CD14-positive monocyte (primary cell): ENCODE results near the gene HMGB1. TPM values are rescaled to one million over a fixed set of nuclear protein-coding genes. Genes with fewer than 3 reads are reported as not detected.

ENCODE experiments used
- DNase-seq, 3 donors: peaks; one replicate each; pipeline ENCODE4 v3.0.0-alpha.2; 2011 to 2022
- H2AFZ ChIP-seq: 2 replicates; pipeline ENCODE4 v1.6.0; 2012; ENCODE audit warnings: mild to moderate bottlenecking, low read depth, low read length, inconsistent platforms; ENCODE audit not compliant: insufficient read depth, poor library complexity, severe bottlenecking
- H3K27ac ChIP-seq, 2 donors: 1 replicate in 1 of 2; 2 replicates in 1 of 2; pipeline ENCODE4 v1.5.1; 2012 to 2013; ENCODE audit warnings: low read length in 2 of 2, control low read depth in 1 of 2, inconsistent platforms in 1 of 2, low read depth in 1 of 2, mild to moderate bottlenecking in 1 of 2
- H3K27me3 ChIP-seq, 2 donors: one replicate each; pipeline versions ENCODE4 v1.6.0 to v1.6.1; 2011 to 2013; ENCODE audit warnings: low read length in 2 of 2; ENCODE audit not compliant: control insufficient read depth in 2 of 2, insufficient read depth in 2 of 2
- H3K36me3 ChIP-seq, 2 donors: replicated peaks in 1 of 2; 1 replicate in 1 of 2; 2 replicates in 1 of 2; pipeline versions ENCODE4 v1.5.1 to v1.6.1; 2012 to 2013; ENCODE audit warnings: low read length in 2 of 2, control low read depth in 1 of 2, inconsistent platforms in 1 of 2, mild to moderate bottlenecking in 1 of 2; ENCODE audit not compliant: insufficient read depth in 2 of 2, control insufficient read depth in 1 of 2
- H3K4me1 ChIP-seq, 2 donors: 1 replicate in 1 of 2; 2 replicates in 1 of 2; pipeline versions ENCODE4 v1.5.1 to v1.6.1; 2012 to 2013; ENCODE audit warnings: low read length in 2 of 2, control low read depth in 1 of 2, inconsistent platforms in 1 of 2, mild to moderate bottlenecking in 1 of 2, moderate library complexity in 1 of 2; ENCODE audit not compliant: insufficient read depth in 2 of 2, control insufficient read depth in 1 of 2
- H3K4me2 ChIP-seq: replicated peaks from 2 replicates; pipeline ENCODE3; 2012; ENCODE audit warnings: low read length, moderate library complexity, mild to moderate bottlenecking; ENCODE audit not compliant: poor library complexity, severe bottlenecking; ENCODE audit errors: extremely low read depth
- H3K4me3 ChIP-seq, 3 experiments: fragments of 200-600 bp in 1 of 3; sonication (generic) in 1 of 3; replicated peaks in 1 of 3; 1 replicate in 2 of 3; 2 replicates in 1 of 3; pipeline ENCODE4 v1.5.1; 2011 to 2013; ENCODE audit warnings: low read length in 3 of 3, mild to moderate bottlenecking in 3 of 3, control low read depth in 2 of 3, low read depth in 2 of 3, inconsistent platforms in 1 of 3, moderate library complexity in 1 of 3
- H3K79me2 ChIP-seq: 2 replicates; pipeline ENCODE4 v1.6.0; 2012; ENCODE audit warnings: mild to moderate bottlenecking, control low read depth, inconsistent platforms, low read length, moderate library complexity; ENCODE audit not compliant: insufficient read depth
- H3K9ac ChIP-seq: 2 replicates; pipeline ENCODE4 v1.6.0; 2017; ENCODE audit warnings: low read length, mild to moderate bottlenecking; ENCODE audit not compliant: insufficient read depth, poor library complexity, severe bottlenecking
- H3K9me3 ChIP-seq, 2 donors: replicated peaks in 1 of 2; 1 replicate in 1 of 2; 2 replicates in 1 of 2; pipeline versions ENCODE4 v1.5.1 to v1.6.1; 2012 to 2013; ENCODE audit warnings: low read length in 2 of 2, control low read depth in 1 of 2; ENCODE audit not compliant: control insufficient read depth in 1 of 2, insufficient read depth in 1 of 2
- H4K20me1 ChIP-seq: 2 replicates; pipeline ENCODE4 v1.6.0; 2012; ENCODE audit warnings: mild to moderate bottlenecking, low read length, control low read depth, moderate library complexity; ENCODE audit not compliant: insufficient read depth
- H3K27ac Mint-ChIP-seq, 7 donors: one replicate each; pipeline ENCODE4 v1.8.0; 2020; ENCODE audit warnings: mild to moderate bottlenecking in 7 of 7, mixed read lengths in 7 of 7, moderate library complexity in 6 of 7, inconsistent platforms in 2 of 7
- H3K27me3 Mint-ChIP-seq, 3 donors: one replicate each; pipeline ENCODE4 v1.8.0; 2021 to 2022; ENCODE audit warnings: low read depth in 3 of 3, mild to moderate bottlenecking in 3 of 3, mixed read lengths in 3 of 3, moderate library complexity in 3 of 3, inconsistent platforms in 1 of 3
- H3K36me3 Mint-ChIP-seq, 2 donors: one replicate each; pipeline ENCODE4 v1.8.0; 2020; ENCODE audit warnings: mixed read lengths in 2 of 2, inconsistent platforms in 1 of 2, mild to moderate bottlenecking in 1 of 2
- H3K4me1 Mint-ChIP-seq: one replicate; pipeline ENCODE4 v1.8.0; 2020; ENCODE audit warnings: mild to moderate bottlenecking, mixed read lengths
- H3K4me3 Mint-ChIP-seq, 2 donors: one replicate each; pipeline ENCODE4 v1.8.0; 2020; ENCODE audit warnings: mild to moderate bottlenecking in 2 of 2, mixed read lengths in 2 of 2, moderate library complexity in 1 of 2
- H3K9me3 Mint-ChIP-seq, 7 donors: one replicate each; pipeline ENCODE4 v1.8.0; 2020 to 2022; ENCODE audit warnings: mixed read lengths in 7 of 7, mild to moderate bottlenecking in 6 of 7, moderate library complexity in 6 of 7, inconsistent platforms in 2 of 7
- WGBS: methylation state at CpG from one replicate; pipeline ENCODE4 v1.1.5; 2013; ENCODE audit warnings: missing lambda C conversion rate; ENCODE audit not compliant: insufficient coverage; 5-methylcytosine and 5-hydroxymethylcytosine counted together
- intact Hi-C, 2 donors: fragments of 100-400 bp; cut with micrococcal nuclease; formaldehyde crosslinking; loops; one replicate each; pipeline versions ENCODE4 v1.15.0 to v1.15.1; 2023
- polyA plus RNA-seq, 3 donors: library from polyadenylated mRNA; depleted of rRNA in 1 of 3; unstranded in 2 of 3; stranded (reverse) in 1 of 3; fragments of 300-500 nt in 2 of 3; fragments of >200 nt in 1 of 3; fragmentation: Illumina TruSeq in 2 of 3; gene quantifications; 1 replicate in 2 of 3; 2 replicates in 1 of 3; pipeline ENCODE4 v1.2.3, GENCODE V29; 2012 to 2021
- TF ChIP-seq, protein P1 (sequence below): fragments of 200-600 bp; IDR thresholded peaks from one replicate; pipeline ENCODE4 v1.8.0; 2022; ENCODE audit warnings: antibody characterized with exemption, mild to moderate bottlenecking

Gene HMGB1
- polyA plus RNA-seq, 3 donors, result 132 to 489 (median 430) TPM

DNA sequence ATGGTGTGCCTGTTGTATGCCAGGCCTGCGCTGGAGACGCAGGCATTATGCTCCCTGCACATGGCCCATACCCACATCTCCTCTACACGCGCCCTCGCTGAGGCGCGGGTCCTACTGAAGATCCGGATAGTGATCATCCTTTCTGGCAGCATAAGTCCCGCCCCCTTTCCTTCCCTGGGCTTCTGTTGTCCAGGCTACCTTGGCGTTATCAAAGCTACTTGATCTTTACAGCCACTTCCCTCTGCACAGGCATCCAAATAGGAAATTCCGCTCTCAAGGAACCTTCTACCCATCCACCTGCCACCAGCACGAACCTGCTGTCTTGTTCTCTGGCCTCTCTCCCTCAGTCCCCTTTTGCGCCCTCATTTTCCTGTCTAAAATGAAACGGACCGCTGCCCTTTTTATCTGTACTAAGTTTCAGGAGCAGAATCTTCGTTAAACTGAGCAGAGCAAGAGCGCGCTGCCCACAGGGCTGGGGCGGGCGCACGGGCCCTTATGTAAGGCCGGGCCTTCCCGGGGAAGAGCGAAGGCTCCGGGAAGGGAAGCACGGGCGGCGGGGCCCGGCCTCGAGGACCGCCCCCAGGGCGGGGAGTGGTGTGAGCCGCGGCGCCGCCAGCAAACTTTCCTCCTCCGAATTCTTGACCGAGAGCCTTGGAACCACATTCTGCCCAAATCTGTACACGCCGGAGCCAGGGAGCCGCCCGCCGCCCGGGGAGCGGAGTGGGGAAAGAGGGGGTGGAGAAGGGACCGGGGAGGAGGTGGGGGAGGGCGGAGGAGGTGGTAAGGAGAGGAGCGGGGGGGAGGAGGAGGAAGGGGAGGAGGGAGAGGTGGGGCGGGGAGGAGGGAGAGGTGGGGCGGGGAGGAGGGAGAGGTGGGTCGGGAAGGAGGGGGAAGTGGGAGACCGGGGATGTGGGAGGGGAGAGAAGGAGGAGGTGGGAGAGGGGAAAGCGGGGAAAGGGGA lies 44.4 kb downstream of the HMGB1 start:
- H3K36me3 Mint-ChIP-seq, result no peaks in the 10 kb centered on the region
- intact Hi-C loops, result loop anchor here in 1 of 2 donors (5.0 kb wide), 1 partner anchor 41 kb away; no protein-coding TSS in a partner anchor
- Histone ChIP-seq H3K79me2 (no peaks in the 10 kb centered on the region), H3K9ac (peak overlapping the region; percentile 63), H3K4me3 (peak overlapping the region; percentile 60 to 82 (median 62)), H3K27ac (peak overlapping the region; percentile 75), H3K9me3 (no peaks in the 10 kb centered on the region), H2AFZ (peak overlapping the region; percentile 94), H4K20me1 (no peaks in the 10 kb centered on the region), H3K4me1 (peaks cover 18 to 19% of the 10 kb centered on the region in 2 donors), H3K27me3 (no peaks in the 10 kb centered on the region), H3K36me3 (no peaks in the 10 kb centered on the region), H3K4me2 (peak overlapping the region; percentile 89)
- no peaks in the 10 kb centered on the region for H3K9me3 Mint-ChIP-seq
- WGBS, result 13% methylated on average over 37 of the region's 53 CpGs
- peak overlapping the region; percentile 76 to 91 for H3K4me3 Mint-ChIP-seq
- DNase-seq, result peak; percentile 42 to 67 (median 57)
- peaks cover 14% of the 10 kb centered on the region for H3K4me1 Mint-ChIP-seq
- TF ChIP-seq, protein P1, sequence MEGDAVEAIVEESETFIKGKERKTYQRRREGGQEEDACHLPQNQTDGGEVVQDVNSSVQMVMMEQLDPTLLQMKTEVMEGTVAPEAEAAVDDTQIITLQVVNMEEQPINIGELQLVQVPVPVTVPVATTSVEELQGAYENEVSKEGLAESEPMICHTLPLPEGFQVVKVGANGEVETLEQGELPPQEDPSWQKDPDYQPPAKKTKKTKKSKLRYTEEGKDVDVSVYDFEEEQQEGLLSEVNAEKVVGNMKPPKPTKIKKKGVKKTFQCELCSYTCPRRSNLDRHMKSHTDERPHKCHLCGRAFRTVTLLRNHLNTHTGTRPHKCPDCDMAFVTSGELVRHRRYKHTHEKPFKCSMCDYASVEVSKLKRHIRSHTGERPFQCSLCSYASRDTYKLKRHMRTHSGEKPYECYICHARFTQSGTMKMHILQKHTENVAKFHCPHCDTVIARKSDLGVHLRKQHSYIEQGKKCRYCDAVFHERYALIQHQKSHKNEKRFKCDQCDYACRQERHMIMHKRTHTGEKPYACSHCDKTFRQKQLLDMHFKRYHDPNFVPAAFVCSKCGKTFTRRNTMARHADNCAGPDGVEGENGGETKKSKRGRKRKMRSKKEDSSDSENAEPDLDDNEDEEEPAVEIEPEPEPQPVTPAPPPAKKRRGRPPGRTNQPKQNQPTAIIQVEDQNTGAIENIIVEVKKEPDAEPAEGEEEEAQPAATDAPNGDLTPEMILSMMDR, result no peak
- H3K27me3 Mint-ChIP-seq, result peaks cover 0 to 9% (median 2%) of the 10 kb centered on the region in 3 donors
- peak overlapping the region; percentile 34 to 89 (median 85) for H3K27ac Mint-ChIP-seq

DNA sequence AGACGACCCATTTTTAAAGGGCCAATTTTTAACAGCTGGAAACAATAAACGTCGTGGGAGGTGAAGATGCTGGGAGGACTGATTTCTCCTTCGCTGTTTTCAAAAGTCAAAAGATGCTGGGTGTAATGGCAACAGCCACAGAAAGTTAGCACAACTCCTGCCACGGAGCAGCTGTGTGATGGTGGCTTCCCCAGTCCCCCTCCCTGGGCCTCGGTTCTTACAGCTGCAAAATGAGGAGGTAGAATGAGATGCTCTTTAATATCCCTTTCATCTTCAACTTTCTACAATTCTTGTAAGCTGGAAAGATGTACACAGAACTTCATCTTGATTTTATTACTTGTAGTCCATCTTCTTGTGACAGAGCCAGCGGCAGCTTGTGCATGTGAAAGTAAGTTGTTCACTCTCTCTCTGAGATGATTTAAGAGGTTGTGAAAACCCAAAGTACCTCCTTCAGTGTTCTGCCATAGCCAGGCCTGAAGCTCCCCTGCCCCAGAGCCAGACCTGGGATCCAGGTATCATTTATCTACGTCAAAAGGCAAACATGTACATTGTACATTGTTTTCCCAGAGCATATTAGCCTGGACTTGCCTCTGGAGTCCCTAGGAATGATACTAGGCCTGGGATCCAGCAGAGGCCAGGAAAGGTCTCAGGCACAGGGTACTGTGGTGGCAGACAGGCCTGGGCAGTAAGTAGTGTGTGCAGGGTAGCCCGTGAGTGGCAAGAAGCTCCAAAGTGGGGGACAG lies 46.8 kb downstream of the HMGB1 start:
- Mint-ChIP-seq H3K27me3 (peaks cover 2 to 7% (median 2%) of the 10 kb centered on the region in 3 donors), H3K4me3 (no peak overlapping the region), H3K9me3 (no peaks in the 10 kb centered on the region), H3K27ac (no peak overlapping the region), H3K36me3 (no peaks in the 10 kb centered on the region), H3K4me1 (peaks cover 25% of the 10 kb centered on the region)
- H2AFZ ChIP-seq, result no peak overlapping the region
- H3K36me3 ChIP-seq, result no peaks in the 10 kb centered on the region
- WGBS, result 100% methylated on average over 4 of the region's 9 CpGs
- H3K27ac ChIP-seq, result no peak overlapping the region
- H3K27me3 ChIP-seq, result no peaks in the 10 kb centered on the region
- H4K20me1 ChIP-seq, result no peaks in the 10 kb centered on the region
- H3K4me3 ChIP-seq, result no peak overlapping the region
- TF ChIP-seq, protein P1, result no peak
- no peaks in the 10 kb centered on the region for H3K9me3 ChIP-seq
- no peak overlapping the region for H3K9ac ChIP-seq
- DNase-seq, result no peak
- no peaks in the 10 kb centered on the region for H3K79me2 ChIP-seq
- no peak overlapping the region for H3K4me2 ChIP-seq
- intact Hi-C loops, result no loop called here
- H3K4me1 ChIP-seq, result peaks cover 27 to 28% of the 10 kb centered on the region in 2 donors
